Measurements from ENCODE around the gene CTNNAL1. TPM values are rescaled to one million over a fixed set of nuclear protein-coding genes. Genes with fewer than 3 reads are reported as not detected.

CTNNAL1 gene
- total RNA-seq, 4 donors from 2014 or later: 17.8 to 75.4 (median 44.8) TPM

DNA sequence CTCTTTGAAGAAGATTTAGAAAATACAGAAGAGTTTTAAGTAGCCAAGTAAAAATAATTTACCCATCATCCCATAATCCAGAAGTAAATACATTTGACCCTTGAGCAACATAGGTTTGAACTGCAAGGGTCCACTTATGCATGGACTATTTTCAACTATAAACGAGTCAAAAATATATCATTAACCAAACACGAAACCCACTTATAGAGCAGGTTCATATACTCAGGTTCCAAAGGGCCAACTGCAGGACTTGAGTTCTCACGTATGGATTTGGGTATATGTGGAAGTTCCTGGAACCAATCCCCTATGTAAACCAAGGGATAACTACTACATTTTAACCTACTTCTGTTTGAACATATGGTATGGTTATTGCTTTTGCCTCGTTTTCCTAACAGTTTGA is 73.3 kb downstream of the CTNNAL1 start:
- intact Hi-C loops (cut with DNase I; ENCODE audit: low total_unique reads) (no loop called here), in situ Hi-C loops (cut with MboI; ENCODE audit: low sequenced_read_pairs in 4 of 4) (no loop called here)
- Histone ChIP-seq H3K36me3 (peaks cover 0 to 37% of the 10 kb centered on the region in 2 donors), H3K27ac (no peak overlapping the region), H3K9me3 (no peaks in the 10 kb centered on the region), H3K27me3 (no peaks in the 10 kb centered on the region), H3K4me3 (no peak overlapping the region), H3K4me1 (peaks cover 3 to 7% of the 10 kb centered on the region in 2 donors)
- DNase-seq: no peak
- ATAC-seq: no peak
- TF ChIP-seq, protein P1, sequence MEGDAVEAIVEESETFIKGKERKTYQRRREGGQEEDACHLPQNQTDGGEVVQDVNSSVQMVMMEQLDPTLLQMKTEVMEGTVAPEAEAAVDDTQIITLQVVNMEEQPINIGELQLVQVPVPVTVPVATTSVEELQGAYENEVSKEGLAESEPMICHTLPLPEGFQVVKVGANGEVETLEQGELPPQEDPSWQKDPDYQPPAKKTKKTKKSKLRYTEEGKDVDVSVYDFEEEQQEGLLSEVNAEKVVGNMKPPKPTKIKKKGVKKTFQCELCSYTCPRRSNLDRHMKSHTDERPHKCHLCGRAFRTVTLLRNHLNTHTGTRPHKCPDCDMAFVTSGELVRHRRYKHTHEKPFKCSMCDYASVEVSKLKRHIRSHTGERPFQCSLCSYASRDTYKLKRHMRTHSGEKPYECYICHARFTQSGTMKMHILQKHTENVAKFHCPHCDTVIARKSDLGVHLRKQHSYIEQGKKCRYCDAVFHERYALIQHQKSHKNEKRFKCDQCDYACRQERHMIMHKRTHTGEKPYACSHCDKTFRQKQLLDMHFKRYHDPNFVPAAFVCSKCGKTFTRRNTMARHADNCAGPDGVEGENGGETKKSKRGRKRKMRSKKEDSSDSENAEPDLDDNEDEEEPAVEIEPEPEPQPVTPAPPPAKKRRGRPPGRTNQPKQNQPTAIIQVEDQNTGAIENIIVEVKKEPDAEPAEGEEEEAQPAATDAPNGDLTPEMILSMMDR (IDR thresholded peaks at IDR 0.05 in 4 of 5, conservative IDR thresholded peaks at IDR 0.05 in 1 of 5): no peak
- no peak for TF ChIP-seq POLR2A (IDR thresholded peaks at IDR 0.05)

DNA sequence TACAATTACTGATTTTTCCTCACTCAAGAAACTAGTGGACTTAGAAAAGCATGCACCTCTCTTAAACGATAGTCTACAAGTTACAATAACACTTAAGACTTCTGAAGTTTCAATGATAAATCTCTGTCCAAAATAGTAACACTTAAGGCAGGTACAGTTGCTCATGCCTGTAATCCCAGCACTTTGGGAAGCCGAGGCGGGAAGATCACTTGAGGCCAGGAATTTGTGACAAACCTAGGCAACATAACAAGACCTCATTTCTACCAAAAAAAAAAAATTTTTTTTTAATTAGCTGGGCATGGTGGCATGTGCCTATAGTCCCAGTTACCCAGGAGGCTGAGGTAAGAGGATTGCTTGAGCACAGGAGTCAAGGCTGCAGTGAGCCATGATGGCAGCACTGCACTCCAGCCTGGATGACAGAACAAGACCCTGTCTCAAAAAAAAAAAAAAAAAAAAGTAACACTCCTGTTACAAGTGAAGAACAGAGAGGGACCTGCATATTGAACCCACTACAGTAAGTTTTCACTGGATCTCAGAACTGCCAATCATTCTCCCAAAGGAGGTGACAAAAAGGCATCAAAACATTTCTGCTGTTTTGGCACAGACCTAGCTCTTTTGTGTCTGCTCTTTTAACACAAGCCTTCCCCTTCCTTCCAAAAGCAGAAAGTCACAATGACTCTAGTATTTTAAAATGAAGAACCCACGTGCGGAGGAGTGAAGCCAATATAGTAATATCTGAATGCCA is 75.6 kb downstream of the CTNNAL1 start:
- no peak for TF ChIP-seq POLR2A (IDR thresholded peaks at IDR 0.05)
- TF ChIP-seq, protein P1 (IDR thresholded peaks at IDR 0.05 in 4 of 5, conservative IDR thresholded peaks at IDR 0.05 in 1 of 5): no peak
- Histone ChIP-seq H3K27me3 (no peaks in the 10 kb centered on the region), H3K27ac (no peak overlapping the region), H3K36me3 (peaks cover 0 to 29% of the 10 kb centered on the region in 2 donors), H3K4me3 (no peak overlapping the region), H3K9me3 (no peaks in the 10 kb centered on the region), H3K4me1 (peaks cover 9 to 18% of the 10 kb centered on the region in 2 donors)
- no peak for DNase-seq
- intact Hi-C loops (cut with DNase I; ENCODE audit: low total_unique reads) (no loop called here), in situ Hi-C loops (cut with MboI; ENCODE audit: low sequenced_read_pairs in 4 of 4) (no loop called here)
- no peak for ATAC-seq

DNA sequence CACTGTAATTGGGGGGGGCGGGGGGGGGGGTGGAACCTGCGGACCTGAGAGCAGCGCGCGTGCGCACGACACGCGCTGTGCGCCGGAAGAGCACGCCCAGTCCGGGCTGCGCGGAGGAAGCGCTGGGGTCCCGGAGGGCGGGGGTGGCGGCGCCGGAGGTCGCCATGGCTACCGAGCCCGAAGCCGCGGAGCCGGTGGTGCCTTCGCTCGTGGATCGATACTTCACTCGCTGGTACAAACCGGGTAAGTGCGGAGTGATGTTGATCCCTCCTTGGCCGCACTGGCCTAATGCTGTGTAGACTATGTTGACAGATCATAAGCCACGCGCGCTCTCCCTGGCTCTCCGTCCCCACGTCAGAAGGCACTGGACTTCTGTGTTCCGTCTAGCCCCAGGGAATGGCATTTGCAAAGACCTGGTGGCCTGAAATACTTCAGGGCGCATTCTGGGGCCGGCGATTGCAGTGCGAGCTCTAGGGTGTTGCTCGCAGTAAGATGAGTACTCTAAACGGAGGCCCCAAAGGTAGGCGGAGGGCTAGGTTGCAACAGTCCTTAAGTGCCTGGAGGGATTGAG is 78.9 kb downstream of the CTNNAL1 start, which contains the start of gene ABITRAM:
Gene ABITRAM (plus strand): TSS at position 78 of the 571 bp plus-strand sequence. CDS start 87 bp downstream, at position 165.
- H3K27ac ChIP-seq: peak within 1 kb of the TSS; percentile 84 to 94 (median 88)
- peaks cover 16 to 24% of the 10 kb centered on the region in 2 donors for H3K4me1 ChIP-seq
- H3K9me3 ChIP-seq: no peaks in the 10 kb centered on the region
- intact Hi-C loops (cut with DNase I; ENCODE audit: low total_unique reads): loop anchor here (2.0 to 5.0 kb wide), 2 partner anchors 78 to 188 kb away; partner anchors contain the start of gene CTNNAL1
- ATAC-seq: peak; percentile 92 to 94
- H3K4me3 ChIP-seq: peak within 1 kb of the TSS; percentile 86 to 97 (median 91)
- H3K27me3 ChIP-seq: no peaks in the 10 kb centered on the region
- TF ChIP-seq POLR2A (IDR thresholded peaks at IDR 0.05): peak in 1 of 2 donors; percentile 9
- TF ChIP-seq, protein P1 (IDR thresholded peaks at IDR 0.05 in 4 of 5, conservative IDR thresholded peaks at IDR 0.05 in 1 of 5): no peak
- in situ Hi-C loops (cut with MboI; ENCODE audit: low sequenced_read_pairs in 4 of 4): no loop called here
- DNase-seq: peak; percentile 40 to 52
- H3K36me3 ChIP-seq: peaks cover 0 to 15% of the 10 kb centered on the region in 2 donors

DNA sequence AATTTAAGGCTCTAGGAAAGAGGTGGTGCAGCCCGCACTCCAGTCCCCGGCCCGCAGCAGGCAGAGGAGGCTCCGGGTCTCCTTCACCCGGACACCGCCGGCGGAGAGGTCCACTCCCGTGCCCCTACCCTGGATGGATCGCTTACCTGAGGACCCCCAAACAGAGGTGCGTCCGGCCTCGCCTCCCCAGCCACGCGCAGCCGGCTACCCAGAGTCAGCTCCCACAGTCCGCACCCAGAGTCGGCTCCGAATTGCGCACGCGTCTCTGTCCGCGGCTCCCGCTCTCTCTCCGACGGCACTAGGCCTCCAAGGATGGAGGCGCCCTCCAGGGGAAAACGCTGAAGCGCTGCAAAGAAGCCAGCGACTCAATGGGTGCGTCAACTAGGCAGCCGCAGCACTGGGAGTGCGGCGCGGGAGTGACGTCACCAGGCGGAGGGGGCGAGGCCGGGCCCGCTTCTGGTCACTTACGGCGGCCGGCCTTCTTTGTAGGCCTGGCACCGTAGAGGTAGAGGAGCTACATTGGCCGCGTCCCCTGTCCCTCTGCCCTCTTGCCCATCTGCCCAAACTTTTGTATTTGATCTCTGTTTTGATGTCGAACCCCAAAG is 79.5 kb downstream of the CTNNAL1 start, which contains the start of gene ELP1:
Gene ELP1 (minus strand): TSS at position 407 of the 605 bp plus-strand sequence. CDS start 2,978 bp downstream, outside the sequence.
- Histone ChIP-seq H3K9me3 (no peaks in the 10 kb centered on the region), H3K27me3 (no peaks in the 10 kb centered on the region), H3K36me3 (peaks cover 0 to 12% of the 10 kb centered on the region in 2 donors), H3K4me1 (peaks cover 16 to 24% of the 10 kb centered on the region in 2 donors), H3K27ac (peak within 1 kb of the TSS; percentile 84 to 94 (median 88)), H3K4me3 (peak within 1 kb of the TSS; percentile 86 to 97 (median 91))
- intact Hi-C loops (cut with DNase I; ENCODE audit: low total_unique reads) (loop anchor here (2.0 to 5.0 kb wide), 2 partner anchors 79 to 188 kb away; partner anchors contain the start of gene CTNNAL1), in situ Hi-C loops (cut with MboI; ENCODE audit: low sequenced_read_pairs in 4 of 4) (no loop called here)
- ATAC-seq (peak; percentile 85 to 90), DNase-seq (peak; percentile 79 to 83)
- TF ChIP-seq, protein P1 (IDR thresholded peaks at IDR 0.05 in 4 of 5, conservative IDR thresholded peaks at IDR 0.05 in 1 of 5): peak in 2 of 5 experiments; percentile 11 to 21
- TF ChIP-seq POLR2A (IDR thresholded peaks at IDR 0.05): peak in 1 of 2 donors; percentile 24

All from gastrocnemius medialis (tissue), 4 donors.